Panc1 (cell line): ENCODE measurements around the gene CADM1. TPM values are rescaled to one million over a fixed set of nuclear protein-coding genes. Genes with fewer than 3 reads are reported as not detected.

ENCODE experiments used
- ATAC-seq: fragments of 200-7000 bp; cut with Tn5 transposase; 2 replicates; pipeline ENCODE4 v1.9.1; 2020; ENCODE audit warnings: mild to moderate bottlenecking, moderate library complexity
- BruUV-seq: library from RNA; stranded (reverse); fragments of 400-500 nt; replicated peaks from 2 replicates; lab custom pipeline; 2021; lab: Mats Ljungman, UMichigan
- CTCF ChIA-PET: fragments of 300-600 bp; sonication (Branson Sonifier 250); formaldehyde crosslinking; loops from one replicate; lab custom pipeline; 2022; ENCODE audit warnings: antibody characterized with exemption; lab: Charles Lee
- POLR2A ChIA-PET: fragments of 300-600 bp; sonication (Branson Sonifier 250); formaldehyde crosslinking; loops from one replicate; lab custom pipeline; 2022; ENCODE audit warnings: antibody characterized with exemption; lab: Charles Lee
- DNase-seq: peaks from one replicate; pipeline ENCODE4 v3.0.0-alpha.2; 2010; ENCODE audit warnings: low read depth, low spot score
- H3K27ac ChIP-seq: 2 replicates; pipeline ENCODE4 v1.5.1; 2011; ENCODE audit warnings: mild to moderate bottlenecking, low read length, inconsistent platforms
- H3K27me3 ChIP-seq: fragments of 200-500 bp; sonication (Bioruptor generic); 2 replicates; pipeline ENCODE4 v1.6.0; 2014; ENCODE audit warnings: low read length, inconsistent platforms; ENCODE audit not compliant: control insufficient read depth, insufficient read depth
- H3K36me3 ChIP-seq: fragments of 200-500 bp; sonication (Bioruptor generic); 2 replicates; pipeline ENCODE4 v1.5.1; 2014; ENCODE audit warnings: inconsistent platforms, mild to moderate bottlenecking, low read length, moderate library complexity; ENCODE audit not compliant: control insufficient read depth, insufficient read depth
- H3K4me1 ChIP-seq: 2 replicates; pipeline ENCODE4 v1.5.1; 2011; ENCODE audit warnings: inconsistent platforms, mild to moderate bottlenecking, low read length, moderate library complexity; ENCODE audit not compliant: control insufficient read depth, insufficient read depth
- H3K4me3 ChIP-seq, 2 experiments: 2 replicates each; pipeline ENCODE4 v1.5.1; 2011 to 2012; ENCODE audit warnings: low read depth in 2 of 2, low read length in 2 of 2, mild to moderate bottlenecking in 2 of 2, inconsistent platforms in 1 of 2, moderate library complexity in 1 of 2
- H3K9me3 ChIP-seq: fragments of 200-500 bp; sonication (Bioruptor generic); 2 replicates; pipeline ENCODE4 v1.5.1; 2014; ENCODE audit warnings: low read depth, mild to moderate bottlenecking, inconsistent platforms, low read length, moderate library complexity; ENCODE audit not compliant: control insufficient read depth, insufficient read depth
- CTCF ChIP-seq: fragments of 450-650 bp; IDR thresholded peaks from 2 replicates; pipeline ENCODE4 v1.5.1; 2017; ENCODE audit warnings: mild to moderate bottlenecking
- POLR2AphosphoS5 ChIP-seq: IDR thresholded peaks from 2 replicates; pipeline ENCODE4 v1.6.1; 2012; ENCODE audit warnings: mild to moderate bottlenecking, low read depth, low read length, moderate library complexity
- REST ChIP-seq, 2 experiments: IDR thresholded peaks; 2 replicates each; pipeline ENCODE4 v1.6.1; 2011 to 2012; ENCODE audit warnings: low read depth in 2 of 2, control low read depth in 1 of 2, low read length in 1 of 2, mild to moderate bottlenecking in 1 of 2, moderate library complexity in 1 of 2; ENCODE audit not compliant: insufficient read depth in 1 of 2
- SIN3A ChIP-seq: IDR thresholded peaks from 2 replicates; pipeline ENCODE4 v1.6.1; 2012; ENCODE audit warnings: low read depth, mild to moderate bottlenecking, low read length, moderate library complexity, borderline replicate concordance; ENCODE audit not compliant: insufficient read depth
- TCF7L2 ChIP-seq: IDR thresholded peaks from 2 replicates; pipeline ENCODE4 v1.6.1; 2011; ENCODE audit warnings: mild to moderate bottlenecking, low read depth, low read length, inconsistent platforms
- in situ Hi-C: cut with HindIII; loops from 2 replicates; pipeline ENCODE4 v1.10.0; 2016; ENCODE audit warnings: low sequenced_read_pairs, low pct_unique_long_range_greater_than_20kb
- intact Hi-C: fragments of 100-400 bp; cut with micrococcal nuclease; formaldehyde crosslinking; loops from one replicate; pipeline ENCODE4 v1.10.0; 2022; ENCODE audit not compliant: unreplicated experiment
- total RNA-seq: library from RNA; stranded (reverse); gene quantifications from one replicate; pipeline ENCODE4 v1.2.1, GENCODE V29; 2021; ENCODE audit not compliant: unreplicated experiment

Gene CADM1
- total RNA-seq, 1 experiment from 2014 or later, result 3.9 TPM

- intact Hi-C loops, result no loop called here
- no peak overlapping the region for H3K4me3 ChIP-seq
- H3K4me1 ChIP-seq, result no peaks in the 10 kb centered on the region
- H3K27me3 ChIP-seq, result no peaks in the 10 kb centered on the region
- no peak for DNase-seq
- H3K9me3 ChIP-seq, result no peaks in the 10 kb centered on the region
- POLR2A ChIA-PET, result no interaction called here
- BruUV-seq, result no TSS peak
- no peak overlapping the region for H3K27ac ChIP-seq
- ATAC-seq, result no peak
- CTCF ChIA-PET, result no interaction called here
- TF ChIP-seq REST (IDR thresholded peaks at IDR 0.05; ENCODE audit: insufficient read depth in 1 of 2, low read depth in 2 of 2, low read length in 1 of 2) (no peak), CTCF (no peak), SIN3A (no peak), TCF7L2 (no peak), POLR2AphosphoS5 (no peak)
- no peaks in the 10 kb centered on the region for H3K36me3 ChIP-seq
- in situ Hi-C loops, result no loop called here
Measured at GRCh38 chr11:115363921-115364320, 140.3 kb downstream of the CADM1 start.

- BruUV-seq, result no TSS peak
- H3K9me3 ChIP-seq, result no peaks in the 10 kb centered on the region
- TF ChIP-seq TCF7L2, result no peak
- TF ChIP-seq POLR2AphosphoS5, result no peak
- TF ChIP-seq REST (IDR thresholded peaks at IDR 0.05; ENCODE audit: insufficient read depth in 1 of 2, low read depth in 2 of 2, low read length in 1 of 2), result no peak
- no peak for TF ChIP-seq CTCF
- no peak for TF ChIP-seq SIN3A
- no peak overlapping the region for H3K27ac ChIP-seq
- POLR2A ChIA-PET, result no interaction called here
- intact Hi-C loops, result no loop called here
- no peaks in the 10 kb centered on the region for H3K4me1 ChIP-seq
- in situ Hi-C loops, result no loop called here
- H3K4me3 ChIP-seq, result no peak overlapping the region
- ATAC-seq (no peak), DNase-seq (no peak)
- CTCF ChIA-PET, result no interaction called here
- H3K36me3 ChIP-seq, result no peaks in the 10 kb centered on the region
- no peaks in the 10 kb centered on the region for H3K27me3 ChIP-seq
Measured at GRCh38 chr11:115363426-115363825, 140.8 kb downstream of the CADM1 start.
